ENCODE results near the gene EBF4. TPM values are rescaled to one million over a fixed set of nuclear protein-coding genes. Genes with fewer than 3 reads are reported as not detected.

EBF4 gene
- total and polyA plus RNA-seq, 12 donors: 1.6 to 29.7 (median 10.2) TPM

- Histone ChIP-seq H3K4me1 (replicated peaks in 1 of 2) (peaks cover 0 to 5% of the 10 kb centered on the region in 2 donors), H3K27me3 (peaks cover 39% of the 10 kb centered on the region)
- intact Hi-C loops (cut with DNase I): no loop called here
These were observed 105.7 kb downstream of the EBF4 start for GRCh38 chr20:2798095-2798805.

GRCh38 chr20:2798814-2799213 is 106.2 kb downstream of the EBF4 start:
- Histone ChIP-seq H3K4me1 (replicated peaks in 1 of 2) (peaks cover 0 to 5% of the 10 kb centered on the region in 2 donors), H3K27me3 (peaks cover 39% of the 10 kb centered on the region), H3K9me3 (replicated peaks in 1 of 3) (no peaks in the 10 kb centered on the region), H3K36me3 (replicated peaks in 1 of 2) (no peaks in the 10 kb centered on the region), H3K4me3 (no peak overlapping the region), H3K27ac (no peak overlapping the region)
- intact Hi-C loops (cut with DNase I): no loop called here
- DNase-seq: no peak
- 77 to 92% (median 85%) methylated on average over 6 of the region's 6 CpGs for WGBS, 4 donors
- TF ChIP-seq CTCF (IDR thresholded peaks at IDR 0.05) (no peak), POLR2A (IDR thresholded peaks at IDR 0.05) (no peak)

More at GRCh38 chr20:2798095-2798805, 105.7 kb downstream of the EBF4 start:
- no peak for DNase-seq
- Histone ChIP-seq H3K4me3 (no peak overlapping the region), H3K36me3 (replicated peaks in 1 of 2) (no peaks in the 10 kb centered on the region), H3K9me3 (replicated peaks in 1 of 3) (no peaks in the 10 kb centered on the region), H3K27ac (no peak overlapping the region)
- WGBS, 4 donors: 85 to 92% (median 90%) methylated on average over 7 to 19 of the region's 19 CpGs
- TF ChIP-seq POLR2A (IDR thresholded peaks at IDR 0.05) (no peak), CTCF (IDR thresholded peaks at IDR 0.05) (no peak)

- Histone ChIP-seq H3K27me3 (peaks cover 39% of the 10 kb centered on the region), H3K4me3 (no peak overlapping the region)
These were observed 106.7 kb downstream of the EBF4 start for GRCh38 chr20:2799271-2799670.

More at GRCh38 chr20:2799271-2799670, 106.7 kb downstream of the EBF4 start:
- Histone ChIP-seq H3K4me1 (replicated peaks in 1 of 2) (peaks cover 0 to 5% of the 10 kb centered on the region in 2 donors), H3K36me3 (replicated peaks in 1 of 2) (no peaks in the 10 kb centered on the region), H3K27ac (no peak overlapping the region), H3K9me3 (replicated peaks in 1 of 3) (no peaks in the 10 kb centered on the region)
- no peak for DNase-seq
- WGBS, 4 donors: 51 to 61% (median 56%) methylated on average over 8 to 9 of the region's 9 CpGs
- intact Hi-C loops (cut with DNase I): no loop called here
- no peak for TF ChIP-seq POLR2A (IDR thresholded peaks at IDR 0.05)
- no peak for TF ChIP-seq CTCF (IDR thresholded peaks at IDR 0.05)
